WTC11 (cell line): Measurements from ENCODE around the gene CAMK1G. TPM values are rescaled to one million over a fixed set of nuclear protein-coding genes. Genes with fewer than 3 reads are reported as not detected.

ENCODE experiments used
- ATAC-seq: fragments of 200-7000 bp; cut with Tn5 transposase; 2 replicates; pipeline ENCODE4 v1.10.0; 2021; ENCODE audit warnings: mild to moderate bottlenecking, moderate library complexity
- CTCF ChIA-PET: fragments of 300-600 bp; sonication (Branson Sonifier 250); formaldehyde crosslinking; loops from one replicate; lab custom pipeline; 2021; ENCODE audit warnings: antibody characterized with exemption; lab: Charles Lee
- POLR2A ChIA-PET: fragments of 350-600 bp; sonication (Branson Sonifier 250); formaldehyde crosslinking; loops from one replicate; lab custom pipeline; 2021; ENCODE audit warnings: antibody characterized with exemption; lab: Charles Lee
- DNase-seq: peaks from one replicate; pipeline ENCODE4 v3.0.0; 2021; ENCODE audit warnings: low spot score
- H3K27ac Mint-ChIP-seq: 2 replicates; pipeline ENCODE4 v1.8.0; 2021; ENCODE audit warnings: mixed read lengths
- H3K27me3 Mint-ChIP-seq: 2 replicates; pipeline ENCODE4 v1.8.0; 2021; ENCODE audit warnings: low read depth, mild to moderate bottlenecking, moderate library complexity, mixed read lengths
- H3K36me3 Mint-ChIP-seq: 2 replicates; pipeline ENCODE4 v1.8.0; 2021; ENCODE audit warnings: mixed read lengths
- H3K4me1 Mint-ChIP-seq: 2 replicates; pipeline ENCODE4 v1.8.0; 2022; ENCODE audit warnings: mixed read lengths
- H3K4me3 Mint-ChIP-seq: 2 replicates; pipeline ENCODE4 v1.8.0; 2021; ENCODE audit warnings: mild to moderate bottlenecking, moderate library complexity, mixed read lengths
- H3K9me3 Mint-ChIP-seq: 2 replicates; pipeline ENCODE4 v1.8.0; 2021; ENCODE audit warnings: mixed read lengths
- ARID4B ChIP-seq: sonication (generic); formaldehyde crosslinking; IDR thresholded peaks from 2 replicates; pipeline ENCODE4 v1.8.0; 2023; ENCODE audit warnings: missing genetic modification reagents, mild to moderate bottlenecking, borderline replicate concordance
- ATF2 ChIP-seq: sonication (generic); formaldehyde crosslinking; IDR thresholded peaks from 2 replicates; pipeline ENCODE4 v1.8.1; 2022; ENCODE audit warnings: low read depth, missing genetic modification reagents, borderline replicate concordance
- CREM ChIP-seq: sonication (generic); formaldehyde crosslinking; IDR thresholded peaks from 2 replicates; pipeline ENCODE4 v1.8.1; 2022; ENCODE audit warnings: mild to moderate bottlenecking, missing genetic modification reagents, moderate library complexity
- E2F5 ChIP-seq: sonication (generic); formaldehyde crosslinking; IDR thresholded peaks from 2 replicates; pipeline ENCODE4 v1.8.1; 2022; ENCODE audit warnings: mild to moderate bottlenecking, moderate library complexity, missing genetic modification reagents
- EMX1 ChIP-seq: fragments of 250-450 bp; sonication (Bioruptor Pico); IDR thresholded peaks from 2 replicates; pipeline ENCODE4 v1.8.0; 2021; ENCODE audit warnings: mild to moderate bottlenecking
- FOXK1 ChIP-seq: sonication (generic); formaldehyde crosslinking; IDR thresholded peaks from 2 replicates; pipeline ENCODE4 v1.8.0; 2022; ENCODE audit warnings: mild to moderate bottlenecking, moderate library complexity, missing genetic modification reagents
- FOXP4 ChIP-seq: sonication (generic); formaldehyde crosslinking; IDR thresholded peaks from 2 replicates; pipeline ENCODE4 v1.8.0; 2022; ENCODE audit warnings: mild to moderate bottlenecking, missing genetic modification reagents
- GRHL2 ChIP-seq: fragments of 250-450 bp; sonication (Bioruptor Pico); IDR thresholded peaks from 2 replicates; pipeline ENCODE4 v1.8.0; 2022; ENCODE audit warnings: mild to moderate bottlenecking, moderate library complexity; ENCODE audit not compliant: insufficient replicate concordance, severe bottlenecking
- IRF1 ChIP-seq: sonication (generic); formaldehyde crosslinking; IDR thresholded peaks from 2 replicates; pipeline ENCODE4 v1.8.0; 2023; ENCODE audit warnings: missing genetic modification reagents
- JAZF1 ChIP-seq: fragments of 250-450 bp; sonication (Bioruptor Pico); IDR thresholded peaks from 2 replicates; pipeline ENCODE4 v1.9.0; 2021; ENCODE audit warnings: moderate library complexity, mild to moderate bottlenecking, inconsistent platforms
- JUN ChIP-seq: sonication (generic); formaldehyde crosslinking; IDR thresholded peaks from 2 replicates; pipeline ENCODE4 v1.8.0; 2023; ENCODE audit warnings: mild to moderate bottlenecking, missing genetic modification reagents
- MLX ChIP-seq: sonication (generic); formaldehyde crosslinking; IDR thresholded peaks from 2 replicates; pipeline ENCODE4 v1.8.1; 2023; ENCODE audit warnings: mild to moderate bottlenecking, missing genetic modification reagents, moderate library complexity
- MYBL2 ChIP-seq: sonication (generic); formaldehyde crosslinking; IDR thresholded peaks from 2 replicates; pipeline ENCODE4 v1.8.1; 2023; ENCODE audit warnings: mild to moderate bottlenecking, moderate library complexity, missing genetic modification reagents
- NFYB ChIP-seq: sonication (generic); formaldehyde crosslinking; conservative IDR thresholded peaks from 2 replicates; pipeline ENCODE4 v1.8.0; 2022; ENCODE audit warnings: low read depth, missing genetic modification reagents
- TP53 ChIP-seq: sonication (generic); formaldehyde crosslinking; IDR thresholded peaks from 2 replicates; pipeline ENCODE4 v1.8.1; 2023; ENCODE audit warnings: mild to moderate bottlenecking, missing genetic modification reagents
- ZNF121 ChIP-seq: sonication (generic); formaldehyde crosslinking; IDR thresholded peaks from 2 replicates; pipeline ENCODE4 v1.8.0; 2023; ENCODE audit warnings: missing genetic modification reagents
- ZNF317 ChIP-seq: sonication (generic); formaldehyde crosslinking; IDR thresholded peaks from 2 replicates; pipeline ENCODE4 v1.8.1; 2023; ENCODE audit warnings: low read depth, mild to moderate bottlenecking, moderate library complexity, missing genetic modification reagents, borderline replicate concordance
- ZNF396 ChIP-seq: fragments of 250-450 bp; sonication (Bioruptor Pico); IDR thresholded peaks from 2 replicates; pipeline ENCODE4 v1.8.0; 2021; ENCODE audit warnings: mild to moderate bottlenecking, moderate library complexity, borderline replicate concordance
- ZNF416 ChIP-seq: fragments of 250-450 bp; sonication (Bioruptor Pico); IDR thresholded peaks from 2 replicates; pipeline ENCODE4 v1.9.0; 2021; ENCODE audit warnings: mild to moderate bottlenecking, inconsistent platforms
- total RNA-seq: library from RNA; stranded (reverse); gene quantifications from 3 replicates; pipeline ENCODE4 v1.2.3, GENCODE V29; 2021

CAMK1G gene
- total RNA-seq, 1 experiment from 2014 or later: 0.28 TPM

GRCh38 chr1:209614906-209615305, 31.4 kb downstream of the CAMK1G start:
- Mint-ChIP-seq H3K27me3 (no peaks in the 10 kb centered on the region), H3K36me3 (no peaks in the 10 kb centered on the region), H3K4me3 (no peak overlapping the region), H3K9me3 (no peaks in the 10 kb centered on the region), H3K27ac (no peak overlapping the region), H3K4me1 (no peaks in the 10 kb centered on the region)
- no peak for TF ChIP-seq IRF1 (CRISPR knock-in tag)
- TF ChIP-seq ATF2 (CRISPR knock-in tag): no peak
- no peak for TF ChIP-seq JUN (CRISPR knock-in tag)
- TF ChIP-seq ZNF416 (CRISPR knock-in tag): no peak
- TF ChIP-seq ZNF317 (CRISPR knock-in tag): no peak
- no peak for TF ChIP-seq ARID4B (CRISPR knock-in tag)
- TF ChIP-seq TP53: no peak
- TF ChIP-seq FOXK1: no peak
- no peak for TF ChIP-seq ZNF396
- TF ChIP-seq NFYB (CRISPR knock-in tag): no peak
- TF ChIP-seq MYBL2 (CRISPR knock-in tag): no peak
- no peak for TF ChIP-seq JAZF1
- no peak for TF ChIP-seq E2F5
- no peak for TF ChIP-seq CREM (CRISPR knock-in tag)
- TF ChIP-seq EMX1: no peak
- no peak for TF ChIP-seq FOXP4 (CRISPR knock-in tag)
- TF ChIP-seq MLX (CRISPR knock-in tag): no peak
- no peak for TF ChIP-seq GRHL2 (CRISPR knock-in tag)
- TF ChIP-seq ZNF121 (CRISPR knock-in tag): no peak
- DNase-seq (no peak), ATAC-seq (no peak)
- POLR2A ChIA-PET: no interaction called here
- CTCF ChIA-PET: interaction anchor here (1.1 to 2.5 kb wide), 3 partner anchors 13 to 45 kb away, joined by 4 to 9 read pairs (median 4); no protein-coding TSS in a partner anchor
